Caco-2 (cell line): ENCODE data around the gene FAM43A. TPM values are rescaled to one million over a fixed set of nuclear protein-coding genes. Genes with fewer than 3 reads are reported as not detected.

ENCODE experiments used
- BruUV-seq: library from RNA; stranded (reverse); fragments of 400-500 nt; replicated peaks from 2 replicates; lab custom pipeline; 2021; lab: Mats Ljungman, UMichigan
- CTCF ChIA-PET: fragments of 300-600 bp; sonication (Branson Sonifier 250); formaldehyde crosslinking; loops from one replicate; lab custom pipeline; 2022; ENCODE audit warnings: antibody characterized with exemption; lab: Charles Lee
- POLR2A ChIA-PET: fragments of 300-600 bp; sonication (Branson Sonifier 250); formaldehyde crosslinking; loops from one replicate; lab custom pipeline; 2022; ENCODE audit warnings: antibody characterized with exemption; lab: Charles Lee
- DNase-seq, 2 experiments: peaks; one replicate each; pipeline versions ENCODE4 v3.0.0 to v3.0.0-alpha.2; 2020 to 2022
- H3K27me3 ChIP-seq: replicated peaks from 2 replicates; pipeline ENCODE4 v1.6.0; 2011; ENCODE audit warnings: low read length; ENCODE audit not compliant: control insufficient read depth, insufficient read depth
- H3K36me3 ChIP-seq: 2 replicates; pipeline ENCODE4 v1.5.1; 2011; ENCODE audit warnings: low read length; ENCODE audit not compliant: control insufficient read depth, insufficient read depth
- H3K4me1 ChIP-seq: fragments of 250-450 bp; sonication (Bioruptor Pico); 2 replicates; pipeline ENCODE4 v1.5.1; 2020; ENCODE audit warnings: mild to moderate bottlenecking
- H3K4me3 ChIP-seq: 2 replicates; pipeline ENCODE4 v1.5.1; 2011; ENCODE audit warnings: low read depth, mild to moderate bottlenecking, control low read depth, low read length
- H3K9me3 ChIP-seq: fragments of 250-450 bp; sonication (Bioruptor Pico); 2 replicates; pipeline ENCODE4 v1.5.1; 2020; ENCODE audit warnings: mild to moderate bottlenecking, moderate library complexity
- H3K27ac Mint-ChIP-seq: one replicate; pipeline ENCODE4 v1.8.0; 2022; ENCODE audit warnings: mixed read lengths; ENCODE audit not compliant: unreplicated experiment
- H3K27me3 Mint-ChIP-seq: one replicate; pipeline ENCODE4 v1.8.0; 2022; ENCODE audit warnings: mixed read lengths; ENCODE audit not compliant: insufficient read depth, unreplicated experiment
- H3K36me3 Mint-ChIP-seq: one replicate; pipeline ENCODE4 v1.8.0; 2022; ENCODE audit warnings: mild to moderate bottlenecking, mixed read lengths; ENCODE audit not compliant: insufficient read depth, unreplicated experiment
- H3K4me1 Mint-ChIP-seq: one replicate; pipeline ENCODE4 v1.8.0; 2022; ENCODE audit warnings: low read depth, mixed read lengths; ENCODE audit not compliant: unreplicated experiment
- H3K4me3 Mint-ChIP-seq: one replicate; pipeline ENCODE4 v1.8.0; 2022; ENCODE audit warnings: mild to moderate bottlenecking, moderate library complexity, mixed read lengths; ENCODE audit not compliant: unreplicated experiment
- H3K9me3 Mint-ChIP-seq: one replicate; pipeline ENCODE4 v1.8.0; 2022; ENCODE audit warnings: mixed read lengths; ENCODE audit not compliant: unreplicated experiment
- intact Hi-C: fragments of 100-400 bp; cut with micrococcal nuclease; formaldehyde crosslinking; loops from one replicate; pipeline ENCODE4 v1.10.0; 2022; ENCODE audit not compliant: unreplicated experiment
- total RNA-seq: library from RNA; stranded (reverse); gene quantifications from 2 replicates; pipeline ENCODE4 v1.2.3, GENCODE V29; 2022
- TF ChIP-seq, protein P1 (sequence below), 2 experiments: fragments of 200-600 bp in 1 of 2; IDR thresholded peaks; 1 replicate in 1 of 2; 2 replicates in 1 of 2; pipeline versions ENCODE4 v1.5.1 to v1.8.0; 2011 to 2022; ENCODE audit warnings: antibody characterized with exemption in 1 of 2, control low read depth in 1 of 2, inconsistent platforms in 1 of 2, low read depth in 1 of 2, low read length in 1 of 2, mild to moderate bottlenecking in 1 of 2, moderate library complexity in 1 of 2; ENCODE audit not compliant: insufficient read depth in 1 of 2, severe bottlenecking in 1 of 2, unreplicated experiment in 1 of 2

The FAM43A gene
- total RNA-seq, 1 experiment from 2014 or later, result 3.5 TPM

- peaks cover 75% of the 10 kb centered on the region for H3K36me3 Mint-ChIP-seq
- no peaks in the 10 kb centered on the region for H3K4me1 Mint-ChIP-seq
- no peaks in the 10 kb centered on the region for H3K27me3 ChIP-seq
- intact Hi-C loops, result no loop called here
- H3K4me1 ChIP-seq, result no peaks in the 10 kb centered on the region
- H3K36me3 ChIP-seq, result no peaks in the 10 kb centered on the region; the same call in 1 of the 2 replicates
- no peak overlapping the region for H3K4me3 ChIP-seq
- CTCF ChIA-PET, result no interaction called here
- H3K9me3 ChIP-seq, result no peaks in the 10 kb centered on the region
- no peak for DNase-seq
- no peak overlapping the region for H3K27ac Mint-ChIP-seq
- no peaks in the 10 kb centered on the region for H3K9me3 Mint-ChIP-seq
- H3K4me3 Mint-ChIP-seq, result no peak overlapping the region
- BruUV-seq, result no TSS peak
- TF ChIP-seq, protein P1, sequence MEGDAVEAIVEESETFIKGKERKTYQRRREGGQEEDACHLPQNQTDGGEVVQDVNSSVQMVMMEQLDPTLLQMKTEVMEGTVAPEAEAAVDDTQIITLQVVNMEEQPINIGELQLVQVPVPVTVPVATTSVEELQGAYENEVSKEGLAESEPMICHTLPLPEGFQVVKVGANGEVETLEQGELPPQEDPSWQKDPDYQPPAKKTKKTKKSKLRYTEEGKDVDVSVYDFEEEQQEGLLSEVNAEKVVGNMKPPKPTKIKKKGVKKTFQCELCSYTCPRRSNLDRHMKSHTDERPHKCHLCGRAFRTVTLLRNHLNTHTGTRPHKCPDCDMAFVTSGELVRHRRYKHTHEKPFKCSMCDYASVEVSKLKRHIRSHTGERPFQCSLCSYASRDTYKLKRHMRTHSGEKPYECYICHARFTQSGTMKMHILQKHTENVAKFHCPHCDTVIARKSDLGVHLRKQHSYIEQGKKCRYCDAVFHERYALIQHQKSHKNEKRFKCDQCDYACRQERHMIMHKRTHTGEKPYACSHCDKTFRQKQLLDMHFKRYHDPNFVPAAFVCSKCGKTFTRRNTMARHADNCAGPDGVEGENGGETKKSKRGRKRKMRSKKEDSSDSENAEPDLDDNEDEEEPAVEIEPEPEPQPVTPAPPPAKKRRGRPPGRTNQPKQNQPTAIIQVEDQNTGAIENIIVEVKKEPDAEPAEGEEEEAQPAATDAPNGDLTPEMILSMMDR (IDR thresholded peaks at IDR 0.05; ENCODE audit: insufficient read depth in 1 of 2, low read depth in 1 of 2, low read length in 1 of 2, severe bottlenecking in 1 of 2, unreplicated experiment in 1 of 2), result no peak
- H3K27me3 Mint-ChIP-seq, result no peaks in the 10 kb centered on the region
- POLR2A ChIA-PET, result no interaction called here
These were observed 31.2 kb upstream of the FAM43A start for GRCh38 chr3:194654443-194654842.

GRCh38 chr3:194657439-194657838 lies 28.2 kb upstream of the FAM43A start:
- Histone ChIP-seq H3K27me3 (no peaks in the 10 kb centered on the region), H3K4me1 (no peaks in the 10 kb centered on the region), H3K9me3 (no peaks in the 10 kb centered on the region), H3K36me3 (no peaks in the 10 kb centered on the region; the same call in 1 of the 2 replicates), H3K4me3 (no peak overlapping the region)
- TF ChIP-seq, protein P1 (IDR thresholded peaks at IDR 0.05; ENCODE audit: insufficient read depth in 1 of 2, low read depth in 1 of 2, low read length in 1 of 2, severe bottlenecking in 1 of 2, unreplicated experiment in 1 of 2), result no peak
- peaks cover 50% of the 10 kb centered on the region for H3K36me3 Mint-ChIP-seq
- CTCF ChIA-PET, result no interaction called here
- no peak for DNase-seq
- H3K4me3 Mint-ChIP-seq, result no peak overlapping the region
- intact Hi-C loops, result no loop called here
- BruUV-seq, result no TSS peak
- H3K9me3 Mint-ChIP-seq, result no peaks in the 10 kb centered on the region
- no peak overlapping the region for H3K27ac Mint-ChIP-seq
- no peaks in the 10 kb centered on the region for H3K4me1 Mint-ChIP-seq
- POLR2A ChIA-PET, result no interaction called here
- H3K27me3 Mint-ChIP-seq, result no peaks in the 10 kb centered on the region

DNA sequence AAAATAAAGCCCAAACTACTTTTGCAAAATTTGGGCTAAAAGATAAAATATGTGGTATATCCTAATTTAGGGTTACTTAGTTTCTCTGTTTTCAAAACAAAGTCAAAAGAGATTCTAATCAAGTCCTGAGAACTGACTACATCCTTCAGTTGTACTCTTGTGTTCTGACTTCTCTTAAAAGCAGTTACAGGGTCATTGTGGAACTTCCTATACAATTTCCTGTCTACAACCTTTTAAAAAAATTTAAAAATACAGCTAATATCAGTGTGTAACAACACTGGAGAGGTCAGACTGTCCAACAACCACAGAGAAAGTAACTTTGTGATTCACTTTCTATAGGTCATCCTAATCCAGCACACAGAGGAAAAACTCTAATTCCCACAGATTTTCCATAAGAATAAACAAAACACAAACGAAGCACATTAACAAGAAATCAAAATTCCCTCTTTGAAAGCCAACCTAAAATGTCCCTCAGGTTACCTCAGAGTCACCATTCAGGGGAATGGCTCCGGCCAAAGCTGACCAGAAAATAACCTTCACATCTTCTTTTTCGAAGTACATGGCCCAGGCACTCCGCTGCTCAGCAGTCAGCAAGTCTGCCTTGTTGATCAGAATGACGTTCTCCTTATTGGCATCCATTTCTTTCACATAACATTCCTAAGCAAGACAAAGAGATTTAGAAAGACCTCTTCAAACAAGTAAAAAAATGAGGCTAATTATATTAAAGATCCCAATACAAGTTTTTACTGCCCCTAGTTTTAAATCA lies 27.0 kb upstream of the FAM43A start:
- Histone ChIP-seq H3K36me3 (no peaks in the 10 kb centered on the region; the same call in 1 of the 2 replicates), H3K9me3 (no peaks in the 10 kb centered on the region), H3K27me3 (no peaks in the 10 kb centered on the region), H3K4me3 (no peak overlapping the region), H3K4me1 (no peaks in the 10 kb centered on the region)
- no peak for DNase-seq
- no peak overlapping the region for H3K27ac Mint-ChIP-seq
- ChIA-PET CTCF (no interaction called here), POLR2A (no interaction called here)
- BruUV-seq, result no TSS peak
- no peaks in the 10 kb centered on the region for H3K27me3 Mint-ChIP-seq
- no peaks in the 10 kb centered on the region for H3K4me1 Mint-ChIP-seq
- intact Hi-C loops, result no loop called here
- H3K36me3 Mint-ChIP-seq, result peaks cover 38% of the 10 kb centered on the region
- H3K9me3 Mint-ChIP-seq, result no peaks in the 10 kb centered on the region
- TF ChIP-seq, protein P1 (IDR thresholded peaks at IDR 0.05; ENCODE audit: insufficient read depth in 1 of 2, low read depth in 1 of 2, low read length in 1 of 2, severe bottlenecking in 1 of 2, unreplicated experiment in 1 of 2), result no peak
- H3K4me3 Mint-ChIP-seq, result no peak overlapping the region
